ENCODE results near the gene EVPL.
"Not testable (repeated sequence)": the region's sequence is repeated elsewhere in the genome, so short reads cannot be mapped to it uniquely, and the experiment has no call there.

EVPL gene

DNA sequence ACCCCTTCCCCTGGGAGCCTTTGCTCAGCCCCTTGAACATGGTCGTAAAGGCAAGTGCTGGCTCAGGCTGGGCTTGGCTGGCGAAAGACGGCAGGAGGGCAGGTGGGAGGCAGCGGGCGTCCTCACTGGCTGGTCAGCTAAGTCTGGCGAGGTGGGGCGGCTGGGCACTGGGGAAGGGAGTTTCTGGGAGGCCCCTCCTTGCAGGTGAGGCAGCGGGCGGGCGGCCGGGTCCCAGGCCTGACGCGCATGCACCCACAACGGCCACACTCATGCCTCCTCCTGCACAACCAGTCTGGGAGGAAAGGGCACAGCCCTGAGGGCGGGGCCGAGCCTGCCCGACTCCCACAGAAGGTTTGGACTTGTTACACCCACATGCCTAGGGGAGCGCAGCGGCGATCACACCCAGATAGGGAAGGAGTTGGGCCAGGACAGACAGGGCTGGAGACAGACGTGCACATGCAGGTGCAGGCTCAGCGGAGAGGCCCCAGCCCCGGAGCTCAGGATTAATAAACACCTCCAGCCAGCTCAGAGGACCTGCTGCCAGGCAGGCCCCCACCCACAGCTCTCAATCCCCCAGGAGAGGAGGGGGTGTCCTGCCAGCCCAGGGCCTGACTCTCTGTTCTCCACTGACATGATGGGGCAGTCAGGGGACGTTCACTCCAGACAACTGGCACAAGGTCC, at the start of gene EVPL:
TSS of gene EVPL (minus strand) at position 148 of the 681 bp plus-strand sequence. CDS start at position 40, 108 bp downstream.
- in situ Hi-C loops (cut with MboI; ENCODE audit: low sequenced_read_pairs), result no loop called here

DNA sequence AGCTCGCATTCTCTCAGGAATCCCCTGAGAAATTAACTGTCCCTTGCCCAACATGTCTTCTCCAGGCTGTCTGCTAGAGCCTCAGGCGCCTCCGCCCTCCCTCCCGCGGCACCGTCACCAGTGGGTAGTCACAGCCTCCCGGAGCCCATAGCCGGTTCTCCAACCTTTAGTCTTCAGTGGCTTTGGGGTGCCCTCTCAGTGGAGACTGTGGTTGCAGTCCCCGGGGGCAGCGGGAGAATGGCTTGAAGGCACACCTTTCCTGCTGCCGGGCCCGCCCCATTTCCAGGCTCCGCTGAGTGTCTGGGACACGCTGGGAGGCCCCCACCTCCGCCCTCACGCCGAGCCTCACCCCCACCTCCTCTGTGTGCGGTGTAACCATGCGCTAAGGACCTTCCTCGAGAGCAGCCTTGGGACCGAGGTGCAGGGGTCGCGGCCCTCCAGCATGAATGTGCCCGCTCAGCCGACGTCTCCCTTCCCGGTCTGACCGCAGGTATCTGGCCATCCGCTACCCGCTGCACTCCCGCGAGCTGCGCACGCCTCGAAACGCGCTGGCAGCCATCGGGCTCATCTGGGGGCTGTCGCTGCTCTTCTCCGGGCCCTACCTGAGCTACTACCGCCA, 49.1 kb upstream of the EVPL start:
- in situ Hi-C loops (cut with MboI; ENCODE audit: low sequenced_read_pairs), result no loop called here

GRCh38 chr17:76075364-76076145, 48.4 kb upstream of the EVPL start:
- in situ Hi-C loops (cut with MboI; ENCODE audit: low sequenced_read_pairs), result no loop called here

- in situ Hi-C loops (cut with MboI; ENCODE audit: low sequenced_read_pairs), result no loop called here
Observed at GRCh38 chr17:76074390-76075363, 47.6 kb upstream of the EVPL start, which contains the start of gene GALR2. GALR2 (plus strand) TSS chr17:76074781; CDS start chr17:76074884, 103 bp downstream.

DNA sequence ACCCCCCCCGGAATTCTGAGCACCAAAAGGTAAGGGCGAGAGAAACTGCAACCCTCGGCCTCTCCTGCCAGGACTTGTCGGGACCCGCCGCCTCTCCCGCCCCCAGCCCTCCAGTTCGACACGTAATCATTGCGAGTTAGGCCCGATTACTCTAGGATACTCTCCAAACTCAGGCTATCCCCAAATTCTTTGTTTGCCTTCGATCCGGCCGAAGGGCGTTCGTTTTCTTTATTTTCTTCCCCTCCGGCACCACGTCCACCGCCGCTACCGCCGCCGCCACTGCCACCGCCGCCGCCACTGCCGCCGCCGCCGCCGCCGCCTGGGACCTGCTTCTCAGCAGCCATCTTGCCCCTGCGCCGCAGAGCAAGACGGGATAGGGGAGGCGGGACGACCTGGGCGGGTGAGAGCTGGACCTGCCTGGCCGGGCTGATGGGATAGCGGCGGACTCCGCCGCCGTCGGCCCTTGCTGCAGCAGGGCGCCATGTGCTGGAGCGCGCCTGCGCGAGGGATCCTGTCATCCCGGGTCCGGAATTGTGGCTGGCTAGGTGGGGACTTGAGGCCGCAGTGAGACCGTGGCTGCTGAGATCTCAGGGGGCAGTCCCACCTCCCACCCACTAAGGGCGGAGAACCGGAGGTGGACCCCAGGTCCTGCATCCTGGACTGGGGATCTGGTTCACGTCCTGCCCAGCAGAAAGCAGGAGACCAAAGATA, 45.2 kb upstream of the EVPL start, which contains the start of gene SRP68:
TSS of gene SRP68 (minus strand) at position 370 of the 711 bp plus-strand sequence. CDS start at position 344, 26 bp downstream.
- in situ Hi-C loops (cut with MboI; ENCODE audit: low sequenced_read_pairs), result no loop called here

DNA sequence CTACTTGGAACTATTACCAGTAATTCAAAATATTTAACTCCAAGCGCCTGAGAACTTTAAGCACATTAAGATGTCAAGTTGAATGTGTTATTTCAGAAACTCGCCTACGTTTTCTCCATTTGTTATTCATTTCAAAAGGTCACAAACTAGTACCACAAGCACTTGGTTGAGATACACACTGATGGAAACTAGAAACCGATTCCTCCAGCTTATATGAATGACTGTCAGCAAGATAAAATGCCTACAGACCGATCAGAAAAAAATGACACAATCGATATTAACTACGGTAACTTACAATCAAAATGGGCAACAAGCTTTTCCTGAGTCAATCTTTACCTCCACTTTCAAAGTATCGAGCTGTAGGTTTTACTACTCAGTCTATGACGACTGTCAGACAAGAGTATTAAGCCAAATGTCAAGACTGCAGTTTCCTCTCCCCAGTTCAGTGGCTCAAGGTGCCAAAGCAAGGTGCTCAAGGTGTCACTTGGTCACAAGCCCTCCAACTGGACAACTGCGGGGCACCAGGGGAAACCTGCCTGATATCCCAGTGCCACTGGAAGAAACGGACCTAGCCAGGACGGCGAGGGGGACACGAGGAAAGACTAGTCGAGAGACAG, 44.5 kb upstream of the EVPL start:
- in situ Hi-C loops (cut with MboI; ENCODE audit: low sequenced_read_pairs), result no loop called here

- in situ Hi-C loops (cut with MboI; ENCODE audit: low sequenced_read_pairs), result no loop called here
Observed at GRCh38 chr17:76065775-76066174, 38.7 kb upstream of the EVPL start.

GRCh38 chr17:76063875-76064546, 36.9 kb upstream of the EVPL start:
- in situ Hi-C loops (cut with MboI; ENCODE audit: low sequenced_read_pairs), result no loop called here

DNA sequence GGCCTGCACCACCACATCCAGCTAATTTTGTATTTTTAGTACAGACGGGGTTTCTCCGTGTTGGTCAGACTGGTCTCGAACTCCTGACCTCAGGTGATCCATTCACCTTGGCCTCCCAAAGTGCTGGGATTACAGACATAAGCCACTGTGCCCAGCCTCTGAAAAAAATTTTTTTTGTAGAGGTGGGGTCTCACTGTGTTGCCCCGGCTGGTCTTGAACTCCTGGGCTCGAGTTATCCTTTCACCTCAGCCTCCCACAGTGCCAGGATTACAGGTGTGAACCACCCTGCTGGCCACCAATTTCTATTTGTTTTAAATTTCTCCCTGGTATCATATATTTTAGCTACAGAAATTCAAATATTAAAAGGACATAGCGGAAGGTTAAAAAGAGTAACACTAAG, 31.2 kb upstream of the EVPL start:
- in situ Hi-C loops (cut with MboI; ENCODE audit: low sequenced_read_pairs), result not testable (repeated sequence)

DNA sequence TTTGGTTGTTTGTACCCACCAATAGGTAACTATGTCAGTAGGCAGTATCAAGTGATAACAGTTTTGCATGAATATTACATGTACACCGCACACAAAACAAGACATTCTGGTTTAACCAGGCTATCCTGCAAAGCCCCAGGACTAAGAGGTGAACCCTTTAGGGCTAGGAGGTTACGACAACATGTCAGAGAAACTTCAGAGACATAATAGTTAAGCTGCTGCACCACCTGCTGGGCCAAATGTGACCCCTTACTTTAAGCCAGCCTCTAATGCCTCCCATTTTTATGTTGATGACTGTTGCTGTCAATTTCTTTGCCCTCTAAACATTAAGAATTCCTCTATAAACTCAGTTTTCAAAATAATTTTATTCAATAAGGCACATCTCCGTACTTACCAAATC, 29.8 kb upstream of the EVPL start:
- in situ Hi-C loops (cut with MboI; ENCODE audit: low sequenced_read_pairs), result no loop called here

DNA sequence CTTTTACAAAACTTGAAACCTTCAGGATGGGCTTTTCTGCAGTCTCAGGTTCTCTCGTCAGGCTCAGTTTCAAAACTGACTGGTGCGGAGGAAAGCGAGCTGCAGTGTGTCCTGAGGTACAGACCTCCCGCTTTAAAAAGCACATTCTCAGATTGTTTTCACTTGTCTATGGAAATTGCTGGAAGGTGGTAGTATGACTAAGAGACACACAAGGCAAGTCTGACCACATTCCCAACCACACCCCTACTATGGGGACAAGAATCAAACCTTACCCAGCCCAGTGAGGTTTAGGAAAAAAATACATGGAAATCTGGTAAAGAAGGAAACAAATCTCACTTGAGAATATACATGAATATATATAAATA, 27.0 kb upstream of the EVPL start:
- in situ Hi-C loops (cut with MboI; ENCODE audit: low sequenced_read_pairs), result no loop called here

GRCh38 chr17:76053246-76054111, 26.4 kb upstream of the EVPL start:
- in situ Hi-C loops (cut with MboI; ENCODE audit: low sequenced_read_pairs), result no loop called here

DNA sequence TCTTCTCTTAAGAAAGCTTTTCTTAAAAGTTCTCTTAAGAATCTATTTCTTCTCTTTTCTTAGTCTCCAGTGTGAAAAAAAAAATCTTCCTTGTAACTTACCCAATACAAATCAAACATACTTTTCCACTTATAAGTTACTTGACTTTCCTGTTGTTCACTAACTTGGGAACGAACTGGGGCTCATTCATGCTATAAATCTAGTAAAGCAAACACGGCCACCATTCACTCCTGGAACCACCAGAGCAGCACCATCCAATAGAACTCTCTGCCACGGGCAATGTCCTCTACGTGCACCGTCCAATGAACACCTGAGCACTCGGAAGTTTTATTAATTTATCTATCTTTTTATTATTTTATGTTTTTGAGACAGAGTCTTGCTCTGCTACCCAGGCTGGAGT, 24.5 kb upstream of the EVPL start:
- in situ Hi-C loops (cut with MboI; ENCODE audit: low sequenced_read_pairs), result no loop called here

DNA sequence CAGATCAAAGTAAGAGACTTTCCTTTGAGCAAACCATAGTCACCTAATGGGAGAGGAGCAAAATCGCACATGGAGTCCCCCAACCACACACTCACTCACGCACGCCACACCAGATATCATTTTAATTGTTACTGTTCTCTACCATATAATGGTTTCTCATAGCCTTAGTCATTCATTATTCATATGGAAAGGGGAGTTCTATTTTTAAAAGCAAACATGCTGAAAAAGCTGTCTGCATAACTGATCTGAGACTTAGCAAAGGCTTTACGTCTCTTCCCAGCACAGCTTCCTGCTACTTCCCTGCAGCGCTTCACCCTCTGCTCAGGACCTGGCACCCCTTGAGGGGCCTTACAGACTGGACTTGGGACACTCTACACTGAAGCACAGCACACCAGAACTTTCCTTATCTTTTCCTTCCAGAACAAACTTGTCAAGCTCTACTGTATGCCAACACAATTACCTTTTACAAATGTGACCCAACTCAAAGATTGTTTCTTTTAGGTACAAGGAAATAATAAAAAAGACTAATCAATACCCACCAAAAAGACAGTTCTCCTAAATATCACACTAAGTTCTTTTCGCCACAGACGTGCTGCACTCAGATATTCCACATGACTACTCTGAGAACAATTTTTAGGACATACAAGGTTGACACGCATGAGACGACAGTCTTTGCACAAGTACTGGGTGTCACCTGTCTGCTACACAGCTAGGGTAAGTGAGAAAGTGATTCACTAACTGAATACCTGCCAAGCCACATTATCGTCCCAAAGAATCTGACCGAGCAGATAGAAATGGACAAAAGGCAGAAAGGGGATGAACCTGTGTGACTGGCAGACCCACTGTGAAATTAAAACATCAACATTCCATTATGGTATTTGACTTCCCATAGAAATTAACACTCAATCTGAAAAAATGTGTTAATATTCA, 23.7 kb upstream of the EVPL start:
- in situ Hi-C loops (cut with MboI; ENCODE audit: low sequenced_read_pairs), result no loop called here

GRCh38 chr17:76049836-76050537, 22.9 kb upstream of the EVPL start:
- in situ Hi-C loops (cut with MboI; ENCODE audit: low sequenced_read_pairs), result no loop called here

- in situ Hi-C loops (cut with MboI; ENCODE audit: low sequenced_read_pairs), result no loop called here
Observed at GRCh38 chr17:76049239-76049638, 22.1 kb upstream of the EVPL start.
